ENCODE results near the gene ATP8B3.
A peak's percentile ranks its signal among the peaks of the same experiment; 100 is the strongest.

The ATP8B3 gene

DNA sequence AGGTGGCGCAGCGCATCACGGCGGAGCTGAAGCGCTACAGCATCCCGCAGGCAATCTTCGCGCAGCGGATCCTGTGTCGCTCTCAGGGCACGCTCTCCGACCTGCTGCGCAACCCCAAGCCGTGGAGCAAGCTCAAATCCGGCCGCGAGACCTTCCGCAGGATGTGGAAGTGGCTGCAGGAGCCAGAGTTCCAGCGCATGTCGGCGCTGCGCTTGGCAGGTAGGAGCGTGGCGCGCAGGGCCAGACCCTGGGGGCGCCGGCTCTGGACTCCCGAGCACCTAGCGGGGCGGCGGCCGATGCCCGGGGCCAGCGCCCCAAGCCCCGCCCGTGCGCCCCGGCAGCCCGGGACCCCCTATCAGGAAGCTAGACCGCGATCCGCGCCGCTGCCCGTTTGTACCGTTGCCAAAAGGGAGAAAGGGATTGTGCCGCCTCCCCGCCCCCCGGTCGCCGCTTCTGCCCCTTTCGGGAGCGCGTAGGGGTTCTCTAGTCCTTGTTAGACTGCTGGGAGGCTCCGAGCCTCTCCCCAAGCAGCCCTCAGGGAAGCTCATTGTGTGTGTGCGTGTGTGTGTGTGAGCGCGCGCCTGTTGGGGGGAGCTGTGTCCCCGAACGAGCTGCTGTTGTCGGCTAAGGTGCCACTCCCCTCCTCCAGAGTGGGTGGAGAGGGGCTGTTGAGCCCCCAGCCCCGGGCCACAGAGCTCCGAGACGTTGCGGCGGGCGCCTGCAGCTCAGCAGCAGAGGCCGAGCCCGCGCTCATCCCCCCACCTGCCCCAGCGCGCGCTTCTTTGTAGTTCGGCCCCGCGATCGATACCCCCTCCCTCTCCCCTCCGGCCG is 57.2 kb downstream of the ATP8B3 start:
- DNase-seq, result peak; percentile 44

DNA sequence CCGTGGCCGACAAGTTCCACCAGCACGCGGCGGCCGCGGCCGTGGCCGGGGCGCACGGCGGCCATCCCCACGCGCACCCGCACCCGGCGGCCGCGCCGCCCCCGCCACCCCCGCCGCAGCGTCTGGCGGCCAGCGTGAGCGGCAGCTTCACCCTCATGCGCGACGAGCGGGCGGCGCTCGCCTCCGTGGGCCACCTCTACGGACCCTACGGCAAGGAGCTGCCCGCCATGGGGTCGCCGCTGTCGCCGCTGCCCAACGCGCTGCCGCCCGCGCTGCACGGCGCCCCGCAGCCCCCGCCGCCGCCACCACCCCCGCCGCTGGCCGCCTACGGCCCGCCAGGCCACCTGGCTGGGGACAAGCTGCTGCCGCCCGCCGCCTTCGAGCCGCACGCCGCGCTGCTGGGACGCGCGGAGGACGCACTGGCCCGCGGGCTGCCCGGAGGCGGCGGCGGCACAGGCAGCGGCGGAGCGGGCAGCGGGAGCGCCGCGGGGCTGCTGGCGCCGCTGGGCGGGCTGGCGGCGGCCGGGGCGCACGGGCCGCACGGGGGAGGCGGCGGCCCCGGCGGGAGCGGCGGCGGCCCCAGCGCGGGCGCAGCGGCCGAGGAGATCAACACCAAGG is 57.9 kb downstream of the ATP8B3 start:
- no peak for DNase-seq

DNA sequence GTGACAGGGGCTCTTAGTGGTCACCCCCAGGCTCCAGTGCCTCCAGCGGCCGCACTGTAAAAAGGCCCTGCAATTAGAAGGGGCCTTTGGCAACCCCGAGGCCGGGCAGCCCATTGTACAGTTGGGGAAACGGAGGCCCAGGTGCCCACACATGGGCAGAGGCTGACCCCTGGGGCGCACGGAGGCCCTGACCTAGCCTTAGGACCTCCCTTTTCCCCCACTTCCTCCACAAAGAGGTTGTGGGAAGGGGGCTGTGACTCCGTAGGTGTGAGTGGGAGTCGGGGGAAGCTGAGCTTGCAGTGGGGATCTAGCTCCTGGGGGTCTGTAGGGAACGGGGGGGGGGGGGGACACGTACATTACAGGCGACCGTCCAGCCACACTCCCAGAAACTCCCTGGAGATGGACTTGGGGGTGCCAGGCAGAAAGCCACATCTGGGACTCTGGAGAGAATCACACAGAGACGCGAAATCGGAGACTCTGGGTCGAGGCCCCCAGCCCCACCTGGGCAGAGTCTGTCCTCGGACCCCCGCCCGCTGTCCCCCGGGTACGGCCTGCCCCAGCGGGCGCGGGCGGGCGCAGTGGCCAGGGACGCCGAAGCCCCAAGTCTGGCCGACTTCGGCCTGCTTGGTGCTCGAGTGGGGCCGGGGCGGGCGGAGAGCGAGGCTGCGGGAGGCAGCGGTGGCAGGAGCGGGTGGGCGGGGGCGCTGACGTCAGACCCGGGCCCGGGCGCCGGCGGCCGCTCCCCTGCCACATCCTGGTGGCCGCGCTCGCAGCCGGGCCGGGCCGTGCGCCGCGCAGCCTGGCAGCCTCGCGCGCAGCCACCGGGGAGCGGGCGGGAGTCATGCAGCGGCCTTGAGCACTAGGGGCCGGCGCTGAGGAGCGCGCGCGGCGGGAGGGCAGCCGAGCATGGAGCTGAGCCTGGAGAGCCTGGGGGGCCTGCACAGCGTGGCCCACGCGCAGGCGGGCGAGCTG is 59.0 kb downstream of the ATP8B3 start, which contains the start of gene ONECUT3:
Gene ONECUT3, plus strand, starts transcription at position 750 of the 972 bp plus-strand sequence. Its CDS starts 157 bp downstream, at position 907.
- no peak for DNase-seq

DNA sequence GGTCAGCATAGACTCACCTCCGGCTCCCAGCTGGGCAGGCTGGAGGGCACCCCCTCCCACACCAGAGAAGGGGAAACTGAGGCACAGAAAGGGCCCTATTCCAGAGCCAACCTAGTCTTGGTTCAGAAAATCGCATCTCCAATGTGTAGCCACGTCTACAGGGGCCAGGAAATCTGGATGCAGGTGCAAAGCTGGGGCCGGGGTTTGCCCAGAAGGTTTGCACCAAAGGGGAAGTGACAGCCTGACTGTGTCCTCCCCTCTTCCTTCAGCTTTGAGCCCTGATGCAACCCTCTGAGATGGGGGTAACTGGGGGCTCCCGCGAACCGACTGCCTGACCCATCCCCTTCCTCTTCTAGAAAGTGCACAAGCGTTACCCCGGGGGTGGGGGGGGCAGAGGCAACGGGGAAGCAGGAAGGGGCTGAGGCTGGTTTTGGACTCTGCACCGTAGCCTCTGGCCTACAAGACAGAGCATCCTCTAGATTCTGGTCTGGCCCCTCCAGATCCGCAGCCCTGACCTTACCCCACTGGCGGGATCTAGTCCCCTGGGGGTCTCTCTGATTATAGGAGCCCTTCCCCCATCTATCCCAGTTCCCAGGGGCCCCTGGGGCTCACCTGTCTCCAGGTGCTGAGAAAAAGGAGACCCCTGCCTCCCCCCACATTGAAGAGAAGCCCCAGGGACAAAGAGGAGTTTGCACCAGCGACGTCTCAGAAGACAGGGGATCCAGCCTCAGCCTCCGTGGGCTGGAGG is 59.9 kb downstream of the ATP8B3 start:
- no peak for DNase-seq

DNA sequence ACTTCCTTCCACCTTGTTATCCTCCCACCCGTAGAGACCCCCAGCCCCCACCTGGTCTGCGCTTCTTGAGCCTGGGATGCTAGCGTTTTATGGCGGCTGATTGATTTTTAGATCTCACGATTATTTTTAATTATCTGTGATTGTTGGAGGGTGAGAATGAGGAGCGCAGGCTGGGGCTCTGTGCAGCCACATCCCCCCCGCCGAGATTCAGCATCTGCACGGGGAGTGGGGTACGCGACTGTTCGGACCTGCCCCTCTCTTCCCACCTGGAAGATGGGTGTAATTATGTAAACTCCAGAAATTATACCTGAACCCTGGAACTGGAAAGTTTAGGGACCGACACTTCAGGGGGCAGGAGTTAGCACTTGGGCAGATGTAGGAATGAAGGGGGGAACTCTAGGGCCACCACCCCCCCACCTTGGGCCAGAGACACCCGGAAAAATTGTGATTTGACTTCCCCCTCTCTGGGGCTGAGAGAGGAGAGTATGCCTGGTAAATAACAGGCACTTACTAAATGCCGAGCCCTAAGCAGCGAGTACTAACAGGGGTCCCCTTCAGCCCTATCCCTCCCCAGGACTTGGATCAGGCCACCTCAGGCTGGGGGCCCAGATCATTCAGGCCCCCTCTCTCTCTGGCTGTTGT is 60.6 kb downstream of the ATP8B3 start:
- DNase-seq, result no peak

DNA sequence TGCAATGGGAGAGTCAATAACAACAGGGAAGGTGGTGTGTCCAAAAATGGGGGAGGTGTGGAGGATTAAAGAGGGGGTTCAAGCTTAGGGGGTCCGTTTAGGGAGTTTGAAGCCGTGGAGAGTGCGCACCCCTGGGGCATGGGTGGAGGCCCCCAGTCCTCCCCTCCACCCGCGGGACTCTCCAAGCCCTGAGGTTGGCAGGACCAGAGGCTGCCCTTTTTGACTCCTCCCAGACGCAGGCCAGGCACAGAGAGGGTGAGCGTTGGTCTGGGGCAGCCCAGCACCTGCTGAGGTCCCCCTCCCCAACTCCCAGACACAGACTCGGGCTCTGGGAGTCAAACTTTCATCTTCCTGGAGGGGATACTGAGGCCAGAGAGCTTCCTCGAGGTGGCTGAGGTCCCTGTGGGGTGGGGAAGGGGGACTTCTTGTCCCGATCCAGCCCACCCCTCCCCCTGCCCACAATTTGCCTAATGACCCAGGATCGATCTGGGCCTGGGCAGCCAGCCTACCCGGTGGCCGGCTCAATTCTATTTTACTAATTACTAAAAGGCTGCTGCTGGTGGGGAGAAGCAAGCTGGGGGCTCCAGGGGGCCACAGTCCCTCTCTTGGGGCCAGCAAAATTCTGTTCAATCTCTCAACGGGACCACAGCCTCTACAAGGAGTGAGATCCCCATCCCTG is 61.6 kb downstream of the ATP8B3 start:
- DNase-seq, result no peak

DNA sequence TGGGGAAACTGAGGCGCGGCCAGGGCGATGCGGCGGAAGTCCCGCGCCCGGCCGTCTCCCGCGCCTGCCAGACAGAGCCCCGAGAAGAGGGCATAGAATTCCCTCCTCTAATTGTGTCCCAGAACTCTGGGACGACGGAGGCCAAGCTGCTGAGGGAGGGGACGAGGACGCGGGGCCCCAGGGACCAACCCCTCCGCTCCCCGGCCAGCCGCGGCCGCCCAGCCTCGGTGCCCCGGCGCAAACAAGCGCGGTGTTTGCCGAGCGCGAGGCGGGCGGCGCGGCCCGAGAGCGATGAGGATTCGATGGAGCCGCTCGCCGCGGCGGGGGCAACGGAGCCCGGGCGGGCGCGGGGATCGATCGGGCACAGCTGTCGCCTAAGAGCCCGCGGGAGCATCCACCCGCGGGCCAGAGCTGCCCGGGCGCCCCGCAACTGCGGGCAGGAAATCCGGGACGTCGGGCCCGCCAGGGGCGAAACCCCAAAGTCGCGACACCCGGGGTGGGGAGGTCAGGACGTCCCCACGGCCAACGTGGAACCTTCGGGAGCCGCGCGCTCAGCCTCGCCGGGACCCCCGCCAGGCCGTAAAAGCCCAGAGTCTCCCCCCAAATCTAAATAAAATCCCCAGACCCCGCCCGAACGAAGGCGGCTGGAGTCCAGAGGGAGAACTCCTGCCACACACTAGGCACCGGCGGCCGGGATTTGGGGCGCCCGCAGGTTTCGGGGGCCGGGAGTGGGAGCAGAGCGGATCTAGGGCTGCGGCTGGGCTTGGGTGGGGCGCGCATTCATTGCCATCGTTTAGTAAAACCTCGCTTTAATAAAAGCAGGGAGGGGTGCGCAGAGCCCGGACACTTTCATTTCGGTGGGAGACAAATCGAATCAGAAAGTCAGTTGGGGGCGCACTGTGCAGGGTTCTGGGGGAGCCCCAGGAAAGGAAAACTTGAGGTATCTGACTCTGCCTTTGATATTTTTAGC is 62.4 kb downstream of the ATP8B3 start:
- no peak for DNase-seq

DNA sequence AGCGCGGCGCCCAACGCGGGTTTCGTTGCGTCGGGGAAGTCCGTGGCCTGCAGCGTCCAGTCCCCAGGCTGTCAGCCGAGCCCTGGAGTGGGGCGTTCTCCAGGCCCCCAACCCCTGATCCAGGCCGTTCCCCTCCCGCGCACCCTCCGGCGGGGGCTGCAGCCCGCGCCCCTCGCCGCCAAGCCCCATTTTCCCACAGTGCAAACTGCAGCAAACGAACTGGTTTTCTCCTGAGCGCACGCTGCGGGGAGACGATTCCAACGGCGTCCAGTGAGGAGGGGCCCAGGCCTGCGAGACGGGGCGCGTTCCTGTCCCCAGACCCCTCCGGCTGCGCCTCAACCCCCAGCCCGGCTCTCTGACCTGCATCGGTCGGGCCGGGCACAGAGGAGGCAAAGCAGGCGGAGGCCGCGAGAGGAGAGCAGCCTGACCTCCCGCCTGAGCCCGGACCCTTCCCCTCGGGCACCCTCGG is 63.2 kb downstream of the ATP8B3 start:
- no peak for DNase-seq

DNA sequence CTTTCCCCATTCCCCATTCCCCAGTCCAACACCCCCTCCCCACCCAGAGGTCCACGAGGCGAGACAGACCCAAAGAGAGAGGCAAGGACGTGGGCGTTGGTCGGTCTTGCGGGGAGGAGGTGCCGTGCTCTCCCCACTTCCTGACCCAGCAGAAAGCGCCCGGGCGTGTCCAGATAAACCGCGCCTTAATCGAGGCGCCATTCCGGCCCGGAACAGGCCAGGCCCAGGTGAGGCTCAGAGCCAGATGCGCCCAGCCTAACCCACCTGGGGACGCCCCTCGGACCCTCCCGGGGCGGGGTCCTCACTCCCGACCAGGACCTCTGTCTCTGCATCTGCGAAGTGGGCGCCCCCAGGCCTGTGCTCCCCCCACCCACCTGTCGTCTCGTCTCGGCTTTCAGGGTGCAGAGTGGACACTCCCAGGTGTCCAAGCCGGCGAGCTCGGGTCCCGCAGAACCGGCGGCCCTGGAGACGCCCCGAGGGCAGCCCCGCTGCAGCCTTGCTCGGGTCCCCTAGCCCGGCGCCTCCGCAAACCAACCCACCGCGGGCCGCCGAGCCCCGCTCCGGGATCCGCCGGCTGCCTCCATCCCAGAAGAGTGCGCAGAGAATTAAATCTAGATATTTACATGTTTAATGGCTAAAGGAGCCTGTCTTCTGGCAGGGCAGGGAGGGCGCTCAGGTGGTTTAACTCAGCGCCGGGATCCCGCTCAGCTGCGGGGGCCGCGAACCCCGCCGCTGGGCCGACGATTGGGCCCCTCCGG is 63.8 kb downstream of the ATP8B3 start:
- peak; percentile 23 for DNase-seq

DNA sequence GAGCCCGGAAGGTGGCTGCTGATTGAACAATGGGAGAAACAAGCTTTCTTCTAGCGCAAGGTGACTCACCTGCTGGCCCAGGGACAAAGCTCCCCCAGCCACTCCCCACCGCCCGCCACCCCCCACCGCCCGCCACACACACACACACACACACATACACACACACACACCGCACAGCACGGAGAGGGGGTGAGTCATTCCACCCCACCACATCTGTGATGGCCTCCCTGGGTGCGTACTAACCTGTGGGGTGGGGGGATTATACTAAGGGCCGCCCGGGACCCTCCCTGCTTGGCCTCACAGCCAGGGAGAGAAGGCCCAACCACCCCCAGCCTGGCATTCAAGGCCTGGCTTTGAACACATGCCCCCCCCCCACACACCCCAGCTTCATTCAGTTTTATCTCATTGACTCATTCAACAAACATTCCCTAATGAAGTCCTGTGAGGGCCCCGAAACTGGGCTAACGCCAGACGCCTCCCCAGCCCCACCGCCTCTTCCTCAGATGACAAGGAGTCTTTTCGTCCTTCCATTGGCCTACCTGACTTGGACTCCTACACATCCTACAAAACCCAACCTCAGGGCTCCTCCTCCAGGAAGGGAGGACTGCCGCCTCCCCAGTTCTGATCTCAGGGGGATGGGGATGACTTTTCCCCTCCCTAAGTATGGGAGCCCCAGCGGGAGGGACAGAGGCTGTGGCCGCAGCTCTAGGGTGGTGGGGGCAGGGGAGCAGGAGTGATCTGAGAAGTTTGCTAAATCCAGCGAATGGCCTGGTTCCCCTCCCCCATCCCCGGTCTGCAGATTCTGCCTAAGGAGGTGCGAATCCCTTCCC is 64.6 kb downstream of the ATP8B3 start:
- peak; percentile 54 for DNase-seq

DNA sequence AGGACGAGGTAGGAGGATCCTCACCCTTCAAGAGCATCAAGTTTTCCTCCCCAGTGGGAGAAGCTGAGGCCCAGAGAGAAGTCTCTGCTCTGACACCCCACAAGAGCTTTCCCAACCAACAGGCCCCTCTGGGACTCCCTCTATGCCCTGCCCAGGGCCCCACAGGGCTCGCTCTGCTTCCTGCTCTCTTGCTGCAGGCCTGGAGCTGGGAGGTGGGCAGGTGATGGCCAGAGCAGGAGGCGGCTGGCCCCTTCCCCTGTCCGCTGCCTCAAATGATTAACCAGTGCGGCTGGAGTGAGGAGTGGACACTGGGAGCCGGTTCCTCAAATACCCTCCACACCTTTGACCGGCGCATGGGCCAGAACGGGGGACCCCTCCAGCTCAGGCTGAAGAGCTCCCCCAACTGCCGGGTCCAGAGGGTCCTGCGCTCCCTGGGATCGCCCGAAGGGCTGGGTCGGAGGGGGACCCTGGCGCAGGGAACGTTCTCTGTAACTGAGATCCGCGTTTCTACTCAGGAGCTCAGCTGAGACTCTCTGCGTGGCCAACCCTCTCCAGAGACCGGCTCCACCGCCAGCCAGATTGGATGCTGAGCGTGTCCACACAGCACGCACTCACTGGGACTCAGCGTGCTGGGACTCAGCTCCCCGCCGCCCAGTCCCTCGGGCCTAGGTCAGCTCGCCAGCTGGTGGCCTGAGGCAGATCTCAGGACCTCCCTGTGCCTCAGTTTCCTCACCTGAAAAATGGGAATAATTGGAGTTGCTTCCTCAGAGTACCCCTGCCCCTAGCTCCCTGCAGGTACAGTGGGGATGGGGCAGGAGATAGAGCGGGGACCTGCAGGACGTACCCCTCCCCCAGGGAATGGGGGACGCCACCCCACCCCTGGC is 65.4 kb downstream of the ATP8B3 start:
- no peak for DNase-seq

DNA sequence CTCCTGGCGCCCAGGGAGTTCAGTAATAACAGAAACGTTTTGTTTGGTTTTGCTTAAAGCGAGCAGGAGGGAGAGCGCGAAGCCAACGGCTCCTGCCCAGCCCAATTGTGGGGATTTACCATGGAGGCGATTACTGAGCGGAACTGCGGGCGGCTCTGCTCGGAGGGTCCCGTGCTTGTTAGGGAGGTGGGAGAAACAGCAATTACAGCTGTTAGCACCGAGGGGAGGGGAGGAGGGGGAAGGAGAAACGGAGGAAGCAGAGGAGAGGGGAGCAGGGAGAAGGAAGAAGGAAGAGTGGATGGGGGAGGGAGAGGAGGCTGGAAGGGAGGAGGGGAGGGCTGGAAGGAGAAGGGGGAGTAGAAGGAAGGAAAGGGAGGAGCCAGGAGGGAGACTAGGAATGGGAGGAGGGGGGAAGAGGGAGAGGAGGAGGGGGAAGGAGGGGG is 66.5 kb downstream of the ATP8B3 start:
- no peak for DNase-seq

DNA sequence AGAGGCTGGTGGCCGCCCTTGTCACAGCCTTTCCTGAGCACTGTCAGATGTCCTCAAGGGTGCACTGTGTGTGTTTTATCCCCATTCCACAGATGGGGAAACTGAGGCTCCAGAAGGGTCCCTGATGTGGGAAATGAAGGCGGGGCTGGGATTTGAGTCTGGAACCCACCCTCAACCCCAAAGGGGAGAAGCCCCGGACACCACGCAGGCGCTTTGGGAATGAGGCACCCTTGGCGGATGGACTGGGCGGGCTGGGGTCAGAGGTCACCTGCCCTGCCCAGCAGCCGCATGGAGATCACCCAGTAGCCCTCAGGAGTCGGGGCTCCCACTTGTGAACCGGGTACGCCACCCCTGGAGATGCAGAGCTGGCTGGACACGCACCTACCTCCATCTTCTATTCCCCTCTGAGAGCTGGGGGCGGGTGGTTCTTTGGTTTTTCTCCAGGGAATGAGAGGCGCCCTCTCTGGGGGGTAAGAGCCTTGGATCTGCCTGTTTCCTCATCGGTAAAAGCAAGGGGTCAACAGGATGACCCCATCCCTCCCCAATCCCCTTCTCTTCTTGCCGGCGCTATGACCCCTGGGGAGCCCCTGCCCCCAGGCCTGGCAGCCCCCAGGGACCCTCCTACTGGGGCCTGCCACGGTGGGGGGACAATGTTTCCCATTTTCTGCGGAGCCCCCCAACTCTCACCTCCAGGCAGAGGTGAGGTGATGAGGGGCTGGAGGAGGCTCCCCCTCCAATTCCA is 67.1 kb downstream of the ATP8B3 start:
- DNase-seq, result no peak

DNA sequence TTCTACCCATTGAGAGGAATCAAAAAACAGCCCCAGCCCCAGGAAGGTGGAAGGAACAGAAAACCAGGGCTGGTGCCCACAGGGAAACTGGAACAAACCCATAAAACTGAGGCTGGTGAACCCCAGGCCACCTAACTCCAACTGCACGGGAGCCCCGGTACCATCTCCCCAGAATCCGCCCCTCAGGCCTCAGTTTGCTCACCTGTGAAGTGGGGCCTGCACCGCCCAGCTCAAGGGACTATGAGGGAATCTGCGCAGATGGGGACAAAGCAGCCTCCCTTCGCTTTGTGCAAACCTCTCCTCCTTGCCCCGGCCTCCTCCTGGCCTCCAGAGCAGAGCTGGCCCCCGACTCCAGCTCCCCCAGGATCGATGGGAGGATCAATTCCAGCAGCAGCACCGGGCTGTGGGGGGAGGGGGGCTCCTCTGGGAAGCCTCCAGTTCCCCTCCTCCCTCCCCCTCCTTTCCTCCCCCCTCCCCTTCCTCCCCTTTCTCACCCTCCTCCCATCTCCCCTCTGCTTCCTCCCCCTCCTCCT is 67.9 kb downstream of the ATP8B3 start:
- no peak for DNase-seq

DNA sequence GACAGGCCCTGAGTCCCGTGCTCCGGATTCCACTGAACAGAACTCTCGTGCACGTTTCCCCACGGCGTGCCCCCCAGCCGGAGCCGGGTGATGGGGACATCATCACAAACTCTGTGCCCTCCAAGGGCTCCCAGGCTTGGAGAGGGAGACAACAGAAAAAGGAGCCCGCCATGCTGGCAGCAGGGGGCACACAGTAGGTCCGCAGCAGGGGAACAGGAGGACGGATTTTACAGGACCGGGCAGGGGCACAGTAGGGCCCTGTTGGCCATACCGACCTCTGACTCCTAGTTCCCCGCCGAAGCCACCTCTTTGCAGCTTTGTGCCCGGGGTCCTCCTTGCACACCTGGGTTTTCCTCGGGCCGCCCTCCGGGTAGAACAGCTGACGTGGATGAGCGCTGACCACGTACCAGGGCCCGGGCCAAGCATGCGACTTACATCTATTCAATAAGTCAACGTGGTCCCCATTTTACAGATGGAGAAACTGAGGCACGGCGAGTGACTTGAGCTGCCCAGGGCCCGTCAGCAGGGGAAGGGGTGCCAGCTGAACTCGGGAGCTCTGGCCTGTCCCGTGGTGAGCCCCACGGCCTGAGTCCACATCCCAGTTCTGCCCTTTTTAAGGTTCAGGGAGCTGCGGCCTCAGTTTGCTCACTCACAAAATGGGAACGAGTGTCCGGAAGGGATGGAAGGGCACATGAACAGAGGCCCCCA is 68.9 kb downstream of the ATP8B3 start:
- no peak for DNase-seq

All from activated CD4-positive, alpha-beta T cell treated with anti-CD3 and anti-CD28 coated beads, Interleukin-10, Interleukin-2, amounts not matched to agents 100 ng/mL and 50 ng/mL, durations not matched to agents 16 hours and 8 hours (primary cell).